Endothelial cell of umbilical vein (primary cell): Measurements from ENCODE around the gene MADCAM1.

Experiments used
- EZH2 ChIP-seq: IDR thresholded peaks from 2 replicates; pipeline ENCODE4 v1.6.1; 2012; ENCODE audit warnings: borderline replicate concordance, low read depth, mild to moderate bottlenecking, moderate library complexity, low read length, inconsistent platforms; ENCODE audit not compliant: severe bottlenecking
- FOS ChIP-seq: IDR thresholded peaks from 2 replicates; pipeline ENCODE4 v1.6.1; 2011; ENCODE audit warnings: mild to moderate bottlenecking, low read length, moderate library complexity, borderline replicate concordance; ENCODE audit not compliant: insufficient read depth
- GATA2 ChIP-seq: IDR thresholded peaks from 2 replicates; pipeline ENCODE4 v1.7.0; 2011; ENCODE audit warnings: low read depth, mild to moderate bottlenecking, moderate library complexity, mixed read lengths, low read length; ENCODE audit not compliant: insufficient read length, insufficient read depth
- JUN ChIP-seq: IDR thresholded peaks from 2 replicates; pipeline ENCODE4 v1.6.1; 2011; ENCODE audit warnings: borderline replicate concordance, low read depth; ENCODE audit not compliant: insufficient read length, insufficient read depth
- POLR2A ChIP-seq: IDR thresholded peaks from 2 replicates; pipeline ENCODE4 v1.6.1; 2012; ENCODE audit warnings: low read depth, mild to moderate bottlenecking, control low read depth, low read length
- POLR2AphosphoS5 ChIP-seq: IDR thresholded peaks from 2 replicates; pipeline ENCODE4 v1.6.1; 2012; ENCODE audit warnings: low read depth, mild to moderate bottlenecking, control low read depth, low read length, moderate library complexity; ENCODE audit not compliant: insufficient read depth
- TF ChIP-seq, protein P1 (sequence below): IDR thresholded peaks from 2 replicates; pipeline ENCODE4 v1.6.1; 2011; ENCODE audit not compliant: insufficient read depth, insufficient read length
- TF ChIP-seq, protein P2 (sequence below), 2 donors: IDR thresholded peaks; 1 replicate in 1 of 2; 2 replicates in 1 of 2; pipeline ENCODE4 v1.5.1; 2011; ENCODE audit warnings: low read length in 2 of 2, mild to moderate bottlenecking in 2 of 2, moderate library complexity in 2 of 2, control low read depth in 1 of 2, inconsistent platforms in 1 of 2, low read depth in 1 of 2; ENCODE audit not compliant: insufficient read depth in 1 of 2; ENCODE audit errors: extremely low read depth in 1 of 2

DNA sequence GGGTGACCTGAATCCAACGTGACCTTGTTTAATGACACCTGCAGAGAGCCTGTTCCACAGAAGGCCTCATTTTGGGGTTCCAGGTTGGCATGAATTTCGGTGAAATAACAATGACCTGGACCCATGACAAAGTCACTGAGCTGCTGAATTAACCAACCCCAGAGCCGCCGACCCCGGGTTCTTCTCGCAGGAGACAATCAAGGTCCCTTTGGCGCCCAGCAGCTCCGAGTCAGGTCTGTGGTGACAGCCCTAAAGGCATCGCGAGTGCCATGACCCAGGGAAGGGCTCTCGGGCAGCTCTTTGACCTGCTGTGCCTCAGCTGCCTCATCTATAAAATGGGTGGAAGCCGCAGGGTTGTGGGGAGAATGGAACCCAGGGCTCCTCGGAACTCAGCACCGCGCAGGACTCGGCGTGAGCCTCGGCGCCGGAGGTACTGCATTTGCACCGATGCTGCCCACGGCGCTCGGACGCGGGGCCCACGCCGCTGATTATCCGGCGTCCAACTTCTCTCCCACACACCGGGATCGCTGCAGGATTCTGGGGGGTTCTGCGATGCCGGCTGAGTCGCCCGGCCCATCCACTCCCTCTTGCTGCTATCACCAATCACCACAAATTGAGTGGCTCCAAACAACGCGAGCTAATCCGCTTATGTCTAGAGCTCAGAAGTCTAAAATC lies 41.1 kb upstream of the MADCAM1 start:
- TF ChIP-seq EZH2 (no peak), POLR2AphosphoS5 (no peak), POLR2A (no peak), FOS (no peak), JUN (no peak), GATA2 (no peak)
- TF ChIP-seq, protein P1, sequence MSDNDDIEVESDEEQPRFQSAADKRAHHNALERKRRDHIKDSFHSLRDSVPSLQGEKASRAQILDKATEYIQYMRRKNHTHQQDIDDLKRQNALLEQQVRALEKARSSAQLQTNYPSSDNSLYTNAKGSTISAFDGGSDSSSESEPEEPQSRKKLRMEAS, result no peak
- TF ChIP-seq, protein P2, sequence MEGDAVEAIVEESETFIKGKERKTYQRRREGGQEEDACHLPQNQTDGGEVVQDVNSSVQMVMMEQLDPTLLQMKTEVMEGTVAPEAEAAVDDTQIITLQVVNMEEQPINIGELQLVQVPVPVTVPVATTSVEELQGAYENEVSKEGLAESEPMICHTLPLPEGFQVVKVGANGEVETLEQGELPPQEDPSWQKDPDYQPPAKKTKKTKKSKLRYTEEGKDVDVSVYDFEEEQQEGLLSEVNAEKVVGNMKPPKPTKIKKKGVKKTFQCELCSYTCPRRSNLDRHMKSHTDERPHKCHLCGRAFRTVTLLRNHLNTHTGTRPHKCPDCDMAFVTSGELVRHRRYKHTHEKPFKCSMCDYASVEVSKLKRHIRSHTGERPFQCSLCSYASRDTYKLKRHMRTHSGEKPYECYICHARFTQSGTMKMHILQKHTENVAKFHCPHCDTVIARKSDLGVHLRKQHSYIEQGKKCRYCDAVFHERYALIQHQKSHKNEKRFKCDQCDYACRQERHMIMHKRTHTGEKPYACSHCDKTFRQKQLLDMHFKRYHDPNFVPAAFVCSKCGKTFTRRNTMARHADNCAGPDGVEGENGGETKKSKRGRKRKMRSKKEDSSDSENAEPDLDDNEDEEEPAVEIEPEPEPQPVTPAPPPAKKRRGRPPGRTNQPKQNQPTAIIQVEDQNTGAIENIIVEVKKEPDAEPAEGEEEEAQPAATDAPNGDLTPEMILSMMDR (IDR thresholded peaks at IDR 0.05; ENCODE audit: extremely low read depth in 1 of 2, insufficient read depth in 1 of 2, low read depth in 1 of 2, low read length in 2 of 2), result no peak
